ENCODE results near the gene USP47.

The USP47 gene

DNA sequence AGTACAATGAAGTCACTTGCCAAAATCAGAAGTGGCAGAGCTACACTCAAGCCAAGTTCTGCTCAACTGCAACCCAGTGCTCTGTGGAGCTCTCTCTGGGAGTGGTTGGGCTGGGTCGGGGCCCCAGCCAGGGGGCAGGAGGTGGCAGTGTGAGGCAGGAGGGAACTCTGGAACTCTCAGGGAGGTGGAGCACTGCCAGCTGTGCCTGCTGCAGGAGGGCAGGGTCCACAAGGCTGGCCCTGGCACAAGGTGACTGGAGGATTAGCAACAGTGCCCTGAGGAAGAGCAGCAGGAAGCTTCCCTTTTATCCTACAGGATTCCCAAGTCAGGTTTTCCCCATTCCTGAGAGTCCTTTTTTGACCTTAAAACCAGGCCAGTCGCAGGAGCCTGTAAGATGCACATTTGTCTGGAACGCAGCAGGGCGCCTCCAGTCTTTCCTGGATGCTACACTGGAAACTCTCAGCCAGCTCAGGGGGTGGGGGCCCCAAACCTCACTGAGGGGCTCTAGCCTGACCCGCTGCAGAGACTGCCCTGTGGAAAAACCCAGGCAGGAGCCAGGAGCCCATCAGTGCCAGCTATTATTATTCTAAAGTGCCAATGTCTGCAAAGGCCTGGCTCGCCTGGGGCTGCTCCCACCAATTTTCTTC is 134.8 kb downstream of the USP47 start:
- H3K27ac Mint-ChIP-seq: no peak overlapping the region
- peaks cover 1% of the 10 kb centered on the region for H3K27me3 Mint-ChIP-seq
- H3K4me3 Mint-ChIP-seq: no peak overlapping the region
- no peaks in the 10 kb centered on the region for H3K36me3 Mint-ChIP-seq (ENCODE audit: low read depth)
- H3K9me3 Mint-ChIP-seq: peaks cover 9% of the 10 kb centered on the region
- H3K4me1 Mint-ChIP-seq (ENCODE audit: low read depth): no peaks in the 10 kb centered on the region
- intact Hi-C loops (cut with micrococcal nuclease): no loop called here

DNA sequence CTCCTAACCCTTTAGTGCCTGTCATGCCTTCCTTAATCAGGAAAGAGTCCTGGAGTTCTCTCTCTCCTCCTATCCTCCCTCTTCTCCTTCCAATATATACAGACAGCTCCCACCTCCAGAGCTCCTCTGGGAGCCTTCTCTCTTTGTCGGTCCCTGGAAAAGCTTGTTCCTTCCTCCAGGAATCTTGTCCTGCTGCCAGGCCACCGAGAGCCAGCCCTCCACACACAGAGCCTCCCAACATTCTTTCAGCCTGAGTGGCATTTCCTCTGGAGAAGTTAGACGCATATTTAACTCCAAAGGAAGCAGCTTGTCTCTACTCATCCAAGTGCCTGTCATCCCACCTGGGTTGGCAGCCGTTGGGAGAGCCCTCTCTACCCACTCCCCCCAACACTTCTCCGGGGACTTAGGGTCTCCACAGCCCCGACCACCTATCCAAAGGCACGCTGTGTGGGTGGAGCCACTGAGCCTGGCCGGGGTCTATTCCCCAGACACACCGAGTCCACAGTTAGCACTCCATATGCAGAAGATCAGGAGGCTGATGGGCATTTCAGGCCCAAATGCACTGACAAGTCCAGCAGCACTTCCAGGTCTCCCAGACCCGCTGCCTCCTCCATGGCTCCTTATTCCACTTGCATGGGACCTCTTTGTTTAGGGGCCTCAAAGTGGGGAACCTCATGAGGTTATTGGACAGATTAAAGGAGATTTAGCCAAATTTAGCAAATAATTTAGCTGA is 135.6 kb downstream of the USP47 start:
- Mint-ChIP-seq H3K27ac (no peak overlapping the region), H3K9me3 (peaks cover 9% of the 10 kb centered on the region), H3K4me3 (no peak overlapping the region), H3K36me3 (ENCODE audit: low read depth) (no peaks in the 10 kb centered on the region), H3K27me3 (peaks cover 1% of the 10 kb centered on the region), H3K4me1 (ENCODE audit: low read depth) (no peaks in the 10 kb centered on the region)
- intact Hi-C loops (cut with micrococcal nuclease): no loop called here

DNA sequence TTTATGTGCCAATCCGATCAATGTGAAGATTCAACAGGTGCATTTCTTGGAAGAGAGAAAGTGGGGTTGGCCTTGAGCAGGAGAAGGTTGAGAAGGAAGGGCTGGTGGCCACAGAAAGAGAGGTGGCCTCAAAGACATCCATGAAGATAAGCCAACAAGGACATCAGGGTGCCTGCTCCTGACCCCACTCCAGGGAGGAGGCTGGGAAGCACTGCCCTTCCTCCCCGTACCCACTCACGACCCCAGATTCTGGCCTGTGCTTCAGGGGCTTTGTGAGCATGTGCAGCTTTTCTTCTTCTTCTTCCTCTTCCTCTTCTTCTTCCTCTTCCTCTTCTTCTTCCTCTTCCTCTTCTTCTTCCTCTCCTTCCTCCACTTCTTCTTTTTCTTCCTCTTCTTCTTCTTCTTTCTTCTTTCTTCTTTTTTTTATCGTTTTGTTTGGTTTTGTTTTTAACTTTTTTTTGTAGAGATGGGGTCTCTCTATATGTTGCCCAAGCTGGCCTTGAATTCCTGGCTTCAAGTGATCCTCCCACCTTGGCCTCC is 136.4 kb downstream of the USP47 start:
- Mint-ChIP-seq H3K4me3 (no peak overlapping the region), H3K36me3 (ENCODE audit: low read depth) (no peaks in the 10 kb centered on the region), H3K27me3 (peaks cover 1% of the 10 kb centered on the region), H3K9me3 (peaks cover 9% of the 10 kb centered on the region), H3K27ac (no peak overlapping the region), H3K4me1 (ENCODE audit: low read depth) (no peaks in the 10 kb centered on the region)
- intact Hi-C loops (cut with micrococcal nuclease): no loop called here

GRCh38 chr11:11978792-11979487 is 137.2 kb downstream of the USP47 start:
- Mint-ChIP-seq H3K27ac (no peak overlapping the region), H3K36me3 (ENCODE audit: low read depth) (no peaks in the 10 kb centered on the region)

GRCh38 chr11:11979488-11980117 is 137.8 kb downstream of the USP47 start:
- Mint-ChIP-seq H3K4me3 (no peak overlapping the region), H3K36me3 (ENCODE audit: low read depth) (no peaks in the 10 kb centered on the region), H3K9me3 (peaks cover 9% of the 10 kb centered on the region), H3K27me3 (peaks cover 1% of the 10 kb centered on the region), H3K4me1 (ENCODE audit: low read depth) (peaks cover 2% of the 10 kb centered on the region), H3K27ac (no peak overlapping the region)
- intact Hi-C loops (cut with micrococcal nuclease): no loop called here

More at GRCh38 chr11:11978792-11979487, 137.2 kb downstream of the USP47 start:
- H3K4me1 Mint-ChIP-seq (ENCODE audit: low read depth): no peaks in the 10 kb centered on the region
- peaks cover 1% of the 10 kb centered on the region for H3K27me3 Mint-ChIP-seq
- intact Hi-C loops (cut with micrococcal nuclease): no loop called here
- H3K9me3 Mint-ChIP-seq: peaks cover 9% of the 10 kb centered on the region
- H3K4me3 Mint-ChIP-seq: no peak overlapping the region

DNA sequence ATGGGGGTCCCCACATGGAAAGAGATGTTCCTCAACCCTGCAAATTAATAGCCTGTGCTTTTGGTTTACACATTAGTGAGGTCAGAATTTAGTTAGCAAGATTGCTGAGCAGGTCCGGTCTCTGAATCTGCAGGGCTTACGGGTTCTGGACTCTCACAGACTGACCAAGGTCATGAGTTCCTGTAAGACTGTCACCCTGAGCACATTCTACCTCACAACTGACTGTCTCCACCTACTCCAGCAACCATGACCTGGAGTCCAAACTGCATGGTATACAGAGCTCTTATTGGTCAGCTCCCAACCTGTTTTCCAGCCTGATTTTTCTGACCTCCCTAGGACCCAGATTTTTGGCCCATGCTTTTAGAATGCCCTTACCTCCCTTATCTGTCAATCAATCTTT is 138.4 kb downstream of the USP47 start:
- Mint-ChIP-seq H3K27ac (no peak overlapping the region), H3K27me3 (peaks cover 1% of the 10 kb centered on the region), H3K4me1 (ENCODE audit: low read depth) (peaks cover 5% of the 10 kb centered on the region), H3K9me3 (peaks cover 9% of the 10 kb centered on the region), H3K36me3 (ENCODE audit: low read depth) (no peaks in the 10 kb centered on the region), H3K4me3 (no peak overlapping the region)
- intact Hi-C loops (cut with micrococcal nuclease): no loop called here

DNA sequence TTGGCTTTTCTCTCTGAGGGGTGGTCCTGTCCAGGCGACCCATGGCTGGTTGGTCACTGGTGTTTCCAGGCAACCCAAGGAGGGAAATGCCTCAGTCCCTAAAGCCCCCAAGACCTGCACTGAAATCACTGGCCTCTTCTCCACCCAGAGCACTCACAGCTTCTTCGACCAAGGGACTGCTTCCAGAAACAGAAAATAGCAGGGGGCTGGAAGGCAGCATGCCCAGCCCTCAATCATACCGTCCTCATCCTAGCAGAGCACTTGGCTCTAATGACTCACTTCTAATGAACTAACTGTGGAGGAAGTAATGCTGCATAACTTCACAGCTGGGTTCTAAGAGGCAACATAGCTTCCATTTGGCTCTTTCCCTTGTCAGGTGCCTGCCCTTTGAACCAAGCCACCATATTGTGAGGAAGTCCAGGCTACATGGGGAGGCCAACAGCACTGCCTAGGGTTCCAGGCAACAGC is 139.1 kb downstream of the USP47 start:
- Mint-ChIP-seq H3K27me3 (peaks cover 1% of the 10 kb centered on the region), H3K9me3 (peaks cover 9% of the 10 kb centered on the region), H3K27ac (no peak overlapping the region), H3K4me1 (ENCODE audit: low read depth) (peaks cover 5% of the 10 kb centered on the region), H3K4me3 (no peak overlapping the region), H3K36me3 (ENCODE audit: low read depth) (no peaks in the 10 kb centered on the region)
- intact Hi-C loops (cut with micrococcal nuclease): no loop called here

DNA sequence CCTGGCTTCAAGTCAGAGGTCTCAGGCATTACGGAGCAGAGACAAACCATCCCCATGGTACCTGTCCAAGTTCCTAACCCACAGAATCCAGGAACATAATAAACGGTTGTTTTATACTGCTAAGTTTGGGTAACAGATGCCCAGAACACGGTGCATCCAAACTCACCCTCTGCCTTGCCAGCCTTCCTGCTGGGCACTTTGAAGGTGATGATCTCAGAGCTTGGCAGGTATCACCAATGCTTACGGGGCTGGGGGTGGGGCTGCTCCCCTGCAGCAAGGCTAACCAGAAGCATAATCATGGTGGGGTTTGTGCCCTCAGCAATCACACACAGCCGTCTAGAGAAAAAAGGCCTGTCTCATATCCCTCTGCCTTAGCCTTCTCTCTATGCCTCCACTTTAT is 139.6 kb downstream of the USP47 start:
- intact Hi-C loops (cut with micrococcal nuclease): no loop called here
- Mint-ChIP-seq H3K4me1 (ENCODE audit: low read depth) (peaks cover 5% of the 10 kb centered on the region), H3K4me3 (no peak overlapping the region), H3K36me3 (ENCODE audit: low read depth) (no peaks in the 10 kb centered on the region), H3K27me3 (peaks cover 1% of the 10 kb centered on the region), H3K27ac (no peak overlapping the region), H3K9me3 (peaks cover 9% of the 10 kb centered on the region)

- Mint-ChIP-seq H3K27ac (no peak overlapping the region), H3K4me3 (no peak overlapping the region)
Measured at GRCh38 chr11:11981840-11982239, 140.1 kb downstream of the USP47 start.

DNA sequence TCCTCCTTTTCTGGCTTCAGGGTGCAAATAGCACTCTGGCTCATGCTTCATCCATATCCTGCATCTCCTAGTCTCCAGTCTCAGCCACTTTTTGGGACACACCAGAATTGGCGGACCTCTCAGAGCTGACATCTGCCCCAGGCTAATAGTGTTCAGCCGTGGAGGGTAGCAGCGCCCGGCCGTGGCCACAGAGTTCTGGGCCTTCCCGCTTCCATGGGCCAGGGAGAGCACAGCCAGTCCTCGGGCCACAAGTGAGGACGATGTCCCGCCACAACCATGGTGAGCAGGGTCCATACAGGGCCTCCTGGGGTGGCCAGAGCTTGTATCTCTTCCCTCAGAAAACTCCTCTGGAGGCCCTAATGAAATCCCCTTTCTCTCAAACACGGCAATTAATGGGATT is 140.7 kb downstream of the USP47 start:
- no peak overlapping the region for H3K27ac Mint-ChIP-seq
- no peak overlapping the region for H3K4me3 Mint-ChIP-seq
- no peaks in the 10 kb centered on the region for H3K36me3 Mint-ChIP-seq (ENCODE audit: low read depth)

More at GRCh38 chr11:11981840-11982239, 140.1 kb downstream of the USP47 start:
- intact Hi-C loops (cut with micrococcal nuclease): no loop called here
- Mint-ChIP-seq H3K36me3 (ENCODE audit: low read depth) (no peaks in the 10 kb centered on the region), H3K9me3 (peaks cover 9% of the 10 kb centered on the region), H3K27me3 (peaks cover 1% of the 10 kb centered on the region), H3K4me1 (ENCODE audit: low read depth) (peaks cover 5% of the 10 kb centered on the region)

DNA sequence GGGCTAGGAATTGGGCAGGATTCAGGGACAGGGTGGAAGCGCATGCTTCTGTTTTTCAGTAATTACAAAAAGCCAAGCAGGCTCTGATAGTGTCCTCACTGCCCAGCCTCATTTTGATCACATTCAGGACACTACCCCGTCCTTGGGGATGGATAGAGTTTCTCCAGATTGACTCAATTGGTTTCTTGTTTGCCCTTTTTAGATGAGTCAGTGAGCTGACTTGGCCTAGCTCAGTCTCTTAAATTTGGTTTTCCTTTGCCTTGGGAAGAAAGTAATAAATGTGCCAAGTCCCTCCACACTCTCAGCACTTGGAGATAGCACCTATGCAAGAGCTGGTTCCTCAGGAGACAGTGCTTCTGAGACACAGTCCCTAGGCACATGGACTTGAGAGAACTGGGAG is 141.2 kb downstream of the USP47 start:
- H3K27ac Mint-ChIP-seq: no peak overlapping the region
- peaks cover 5% of the 10 kb centered on the region for H3K4me1 Mint-ChIP-seq (ENCODE audit: low read depth)
- peaks cover 8% of the 10 kb centered on the region for H3K9me3 Mint-ChIP-seq
- no peak overlapping the region for H3K4me3 Mint-ChIP-seq
- H3K36me3 Mint-ChIP-seq (ENCODE audit: low read depth): no peaks in the 10 kb centered on the region
- H3K27me3 Mint-ChIP-seq: peaks cover 1% of the 10 kb centered on the region
- intact Hi-C loops (cut with micrococcal nuclease): no loop called here

More for the DNA sequence above, 140.7 kb downstream of the USP47 start:
- H3K27me3 Mint-ChIP-seq: peaks cover 1% of the 10 kb centered on the region
- H3K4me1 Mint-ChIP-seq (ENCODE audit: low read depth): peaks cover 5% of the 10 kb centered on the region
- intact Hi-C loops (cut with micrococcal nuclease): no loop called here
- H3K9me3 Mint-ChIP-seq: peaks cover 9% of the 10 kb centered on the region

DNA sequence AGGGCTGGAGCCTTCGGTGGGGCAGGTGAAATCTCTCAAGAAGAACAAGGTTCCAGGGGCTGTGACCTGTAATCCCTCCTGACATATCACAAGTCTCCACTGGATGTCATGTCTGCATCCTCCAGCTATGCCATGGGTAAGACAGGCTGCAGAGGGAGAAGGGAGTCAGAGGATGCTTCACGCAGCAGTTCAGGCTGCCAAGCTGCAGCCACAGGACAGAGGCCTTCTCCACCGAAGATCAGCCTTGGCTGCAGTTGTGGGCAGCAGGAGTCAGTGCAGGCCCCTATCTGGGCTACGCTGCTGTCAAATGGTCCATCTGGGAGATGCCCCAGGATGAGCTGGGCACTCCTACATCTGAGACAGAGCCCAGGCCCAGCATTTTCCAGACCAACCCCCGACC is 141.7 kb downstream of the USP47 start:
- no peak overlapping the region for H3K27ac Mint-ChIP-seq
- H3K4me1 Mint-ChIP-seq (ENCODE audit: low read depth): peaks cover 5% of the 10 kb centered on the region
- H3K36me3 Mint-ChIP-seq (ENCODE audit: low read depth): no peaks in the 10 kb centered on the region
- no peak overlapping the region for H3K4me3 Mint-ChIP-seq
- peaks cover 4% of the 10 kb centered on the region for H3K9me3 Mint-ChIP-seq
- H3K27me3 Mint-ChIP-seq: no peaks in the 10 kb centered on the region
- intact Hi-C loops (cut with micrococcal nuclease): no loop called here

GRCh38 chr11:11984563-11984962 is 142.8 kb downstream of the USP47 start:
- Mint-ChIP-seq H3K4me3 (no peak overlapping the region), H3K27ac (no peak overlapping the region), H3K9me3 (no peaks in the 10 kb centered on the region), H3K27me3 (no peaks in the 10 kb centered on the region), H3K36me3 (ENCODE audit: low read depth) (no peaks in the 10 kb centered on the region), H3K4me1 (ENCODE audit: low read depth) (peaks cover 5% of the 10 kb centered on the region)
- intact Hi-C loops (cut with micrococcal nuclease): no loop called here
